Sigmoid colon (tissue), 4 donors: ENCODE results near the gene ZNF280A.

Source experiments
- POLR2A ChIP-seq, 2 donors: fragments of 450-650 bp; IDR thresholded peaks; one replicate each; pipeline ENCODE4 v1.6.1; 2016; ENCODE audit warnings: antibody characterized with exemption in 2 of 2, mild to moderate bottlenecking in 2 of 2, moderate library complexity in 2 of 2
- POLR2AphosphoS5 ChIP-seq, 4 donors: sonication (generic); formaldehyde crosslinking; IDR thresholded peaks; one replicate each; pipeline ENCODE4 v1.6.1; 2017; ENCODE audit warnings: antibody characterized with exemption in 4 of 4
- TF ChIP-seq, protein P1 (sequence below), 4 experiments: fragments of 450-650 bp in 3 of 4; fragments of 200-600 bp in 1 of 4; IDR thresholded peaks; one replicate each; pipeline ENCODE4 v1.5.1; 2016 to 2019; ENCODE audit warnings: antibody characterized with exemption in 4 of 4, mild to moderate bottlenecking in 3 of 4, moderate library complexity in 2 of 4

DNA sequence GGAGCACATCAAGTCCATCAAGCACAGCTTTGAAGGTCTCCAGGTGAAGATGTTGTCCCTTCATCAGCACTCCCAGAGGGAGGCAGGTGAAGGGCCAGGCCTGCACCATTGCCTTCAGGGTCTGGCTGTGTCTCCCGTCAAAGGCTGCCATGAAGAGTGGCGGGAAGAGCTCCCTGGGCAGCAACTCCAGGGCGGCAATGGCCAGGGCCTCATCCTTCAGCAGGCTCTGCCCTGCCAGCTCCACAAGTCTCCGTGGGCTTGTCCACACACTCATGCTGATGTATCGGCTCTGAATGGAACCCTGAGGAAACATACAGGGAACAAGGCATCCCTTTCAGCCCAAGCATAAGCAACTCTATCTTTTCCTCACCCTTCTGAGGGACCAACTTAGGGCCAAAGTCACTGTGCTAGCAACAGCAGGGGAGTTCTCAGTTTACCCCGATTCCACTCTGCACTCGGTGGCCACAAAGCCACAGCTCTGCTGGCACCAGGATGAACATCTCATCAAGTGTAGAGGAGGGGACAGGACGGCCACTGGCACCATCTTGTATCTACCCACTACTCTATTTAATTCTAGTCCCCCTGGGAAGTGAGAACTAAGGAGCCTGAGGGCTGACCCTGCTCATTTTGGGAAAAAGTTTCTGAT lies 30.8 kb upstream of the ZNF280A start:
- TF ChIP-seq POLR2A (IDR thresholded peaks at IDR 0.05) (no peak), POLR2AphosphoS5 (IDR thresholded peaks at IDR 0.05) (no peak)
- TF ChIP-seq, protein P1, sequence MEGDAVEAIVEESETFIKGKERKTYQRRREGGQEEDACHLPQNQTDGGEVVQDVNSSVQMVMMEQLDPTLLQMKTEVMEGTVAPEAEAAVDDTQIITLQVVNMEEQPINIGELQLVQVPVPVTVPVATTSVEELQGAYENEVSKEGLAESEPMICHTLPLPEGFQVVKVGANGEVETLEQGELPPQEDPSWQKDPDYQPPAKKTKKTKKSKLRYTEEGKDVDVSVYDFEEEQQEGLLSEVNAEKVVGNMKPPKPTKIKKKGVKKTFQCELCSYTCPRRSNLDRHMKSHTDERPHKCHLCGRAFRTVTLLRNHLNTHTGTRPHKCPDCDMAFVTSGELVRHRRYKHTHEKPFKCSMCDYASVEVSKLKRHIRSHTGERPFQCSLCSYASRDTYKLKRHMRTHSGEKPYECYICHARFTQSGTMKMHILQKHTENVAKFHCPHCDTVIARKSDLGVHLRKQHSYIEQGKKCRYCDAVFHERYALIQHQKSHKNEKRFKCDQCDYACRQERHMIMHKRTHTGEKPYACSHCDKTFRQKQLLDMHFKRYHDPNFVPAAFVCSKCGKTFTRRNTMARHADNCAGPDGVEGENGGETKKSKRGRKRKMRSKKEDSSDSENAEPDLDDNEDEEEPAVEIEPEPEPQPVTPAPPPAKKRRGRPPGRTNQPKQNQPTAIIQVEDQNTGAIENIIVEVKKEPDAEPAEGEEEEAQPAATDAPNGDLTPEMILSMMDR (IDR thresholded peaks at IDR 0.05) = no peak
